NAMALWA (cell line): ENCODE measurements around the gene COG4.
"Not testable (repeated sequence)": the region's sequence is repeated elsewhere in the genome, so short reads cannot be mapped to it uniquely, and the experiment has no call there.

Experiments
- DNase-seq: peaks from one replicate; pipeline ENCODE4 v3.0.0-alpha.2; 2015; ENCODE audit warnings: low spot score

COG4 gene

GRCh38 chr16:70527315-70527996 is 4.1 kb upstream of the COG4 start:
- no peak for DNase-seq

- DNase-seq = no peak
Measured at GRCh38 chr16:70526403-70526802, 3.0 kb upstream of the COG4 start.

- DNase-seq = not testable (repeated sequence)
Measured at GRCh38 chr16:70524399-70524825, 1.1 kb upstream of the COG4 start.

- peak; percentile 84 for DNase-seq
Measured at GRCh38 chr16:70523743-70524398, 517 bp upstream of the COG4 start, which contains the start of gene SF3B3. TSS of gene SF3B3 (plus strand) at chr16:70523816. CDS start at chr16:70526657, 2,841 bp downstream.

GRCh38 chr16:70522216-70523075 is 908 bp downstream of the COG4 start:
- peak; percentile 47 for DNase-seq

- no peak for DNase-seq
Measured at GRCh38 chr16:70520612-70521297, 2.6 kb downstream of the COG4 start.

- no peak for DNase-seq
Measured at GRCh38 chr16:70512456-70512855, 10.9 kb downstream of the COG4 start.

- no peak for DNase-seq
Measured at GRCh38 chr16:70511833-70512232, 11.5 kb downstream of the COG4 start.

GRCh38 chr16:70510216-70510615 is 13.1 kb downstream of the COG4 start:
- no peak for DNase-seq

GRCh38 chr16:70508752-70509151 is 14.6 kb downstream of the COG4 start:
- peak; percentile 67 for DNase-seq

- no peak for DNase-seq
Measured at GRCh38 chr16:70496513-70496912, 26.8 kb downstream of the COG4 start.

- DNase-seq = no peak
Measured at GRCh38 chr16:70495425-70496182, 27.8 kb downstream of the COG4 start.

- no peak for DNase-seq
Measured at GRCh38 chr16:70494777-70495176, 28.6 kb downstream of the COG4 start.

GRCh38 chr16:70494202-70494770 is 29.1 kb downstream of the COG4 start:
- no peak for DNase-seq

GRCh38 chr16:70493802-70494201 is 29.6 kb downstream of the COG4 start:
- DNase-seq = no peak

GRCh38 chr16:70490261-70490660 is 33.1 kb downstream of the COG4 start:
- no peak for DNase-seq

GRCh38 chr16:70484867-70485266 is 38.5 kb downstream of the COG4 start:
- DNase-seq = no peak

- DNase-seq = peak; percentile 87
Measured at GRCh38 chr16:70483426-70483825, 39.9 kb downstream of the COG4 start.

- no peak for DNase-seq
Measured at GRCh38 chr16:70482624-70483023, 40.7 kb downstream of the COG4 start.

GRCh38 chr16:70481929-70482536 is 41.3 kb downstream of the COG4 start:
- DNase-seq = no peak
